GM19324 (cell line): ENCODE measurements around the gene LRMDA.

Experiments used
- ATAC-seq: cut with Tn5 transposase; IDR thresholded peaks from one replicate; pipeline ENCODE4 v1.9.1; 2021; ENCODE audit warnings: mild to moderate bottlenecking, moderate library complexity; ENCODE audit not compliant: unreplicated experiment, low FRiP score

The LRMDA gene

DNA sequence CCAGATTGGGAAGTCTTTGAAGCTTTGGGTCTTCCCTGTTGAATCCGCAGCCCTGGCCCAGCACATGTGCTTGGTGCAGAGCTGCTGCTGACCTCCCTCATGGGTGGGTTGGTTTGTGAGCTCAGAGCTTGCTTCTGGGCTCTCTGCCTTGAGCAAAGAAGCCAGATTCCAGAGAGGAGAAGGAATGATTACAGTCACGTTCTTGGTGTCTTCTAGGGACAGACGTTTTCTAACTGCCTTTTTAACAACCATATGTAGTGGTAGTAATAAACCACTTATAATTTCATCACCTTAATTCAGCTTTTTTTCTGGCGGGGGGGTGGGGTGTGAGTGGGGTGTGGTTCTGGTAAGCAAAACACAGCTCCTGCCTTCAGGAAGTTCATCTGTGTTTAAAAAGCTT lies 39.5 kb downstream of the LRMDA start:
- no peak for ATAC-seq

GRCh38 chr10:75472685-75473084 lies 41.3 kb downstream of the LRMDA start:
- no peak for ATAC-seq

- no peak for ATAC-seq
Observed at GRCh38 chr10:75474106-75474505, 42.7 kb downstream of the LRMDA start.

DNA sequence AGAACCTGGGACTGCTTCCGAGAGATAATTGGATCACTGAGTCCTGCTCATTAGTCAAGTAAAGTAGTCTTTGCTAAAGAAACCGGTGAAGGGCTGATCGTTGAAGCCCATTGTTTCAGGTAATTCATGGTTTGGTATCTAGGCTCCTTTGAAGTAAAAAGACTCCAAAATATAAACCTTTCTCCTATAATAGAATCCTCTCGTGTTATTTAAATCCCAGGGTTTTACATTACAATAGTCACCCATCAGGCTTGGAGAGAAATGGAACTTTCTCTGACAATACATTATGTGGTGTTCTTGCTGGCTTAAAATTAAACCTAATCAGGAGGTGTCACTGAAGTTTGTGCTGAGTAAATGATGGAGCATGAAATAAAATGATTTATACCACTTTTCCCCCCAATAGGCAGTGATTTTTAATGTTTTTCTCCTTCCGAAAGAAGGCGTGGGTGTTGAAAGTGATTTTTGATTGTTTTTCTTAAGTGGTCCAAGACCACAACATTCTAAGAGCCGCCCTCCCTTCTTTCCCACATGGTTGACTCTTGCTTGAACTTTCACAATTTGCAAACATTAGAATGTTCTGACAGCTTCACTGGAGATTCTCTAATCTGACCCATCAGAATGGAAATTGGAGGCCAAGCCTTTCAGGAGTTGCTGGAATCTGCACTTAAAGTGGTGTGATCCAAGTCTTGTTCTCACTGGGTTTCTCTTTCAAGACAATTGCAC lies 44.2 kb downstream of the LRMDA start:
- no peak for ATAC-seq

- ATAC-seq: no peak
Observed at GRCh38 chr10:75476569-75476968, 45.1 kb downstream of the LRMDA start.

DNA sequence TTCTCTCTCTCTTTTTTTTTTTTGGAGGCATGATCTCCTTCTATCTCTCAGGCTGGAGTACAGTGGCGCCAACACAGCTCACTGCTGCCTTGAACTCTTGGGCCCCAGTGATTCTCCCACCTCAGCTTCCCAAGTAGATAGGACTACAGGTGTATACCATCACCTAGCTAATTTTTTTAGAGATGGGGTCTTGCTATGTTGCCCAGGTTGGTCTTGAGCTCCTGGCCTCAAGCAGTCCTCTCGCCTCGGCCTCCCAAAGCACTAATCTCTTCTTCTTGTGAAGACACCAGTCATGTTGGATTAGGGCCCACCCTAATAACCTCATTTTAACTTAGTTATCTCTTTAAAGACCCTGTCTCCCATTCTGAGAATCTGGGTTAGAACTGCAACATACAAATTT lies 45.6 kb downstream of the LRMDA start:
- no peak for ATAC-seq

- no peak for ATAC-seq
Observed at GRCh38 chr10:75477680-75478079, 46.3 kb downstream of the LRMDA start.

DNA sequence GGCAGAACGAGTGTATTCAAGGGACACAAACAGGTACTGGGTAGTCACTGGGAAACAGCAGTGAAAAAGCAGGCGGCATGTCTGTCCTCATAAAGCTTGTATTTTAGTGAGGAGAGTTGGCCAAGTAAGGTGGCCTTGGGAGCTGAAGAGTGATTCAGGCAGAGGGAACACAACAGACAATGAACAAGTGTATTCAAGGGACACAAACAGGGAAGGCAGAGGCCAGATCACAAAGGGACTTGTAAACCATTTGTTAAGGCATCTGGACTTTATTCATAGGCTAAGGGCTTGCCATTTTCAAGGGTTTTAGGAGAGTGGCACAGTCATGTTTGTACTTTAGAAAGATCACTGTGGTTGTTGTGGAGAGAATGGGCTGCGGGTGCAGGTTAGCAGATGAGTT lies 49.0 kb downstream of the LRMDA start:
- ATAC-seq: no peak

DNA sequence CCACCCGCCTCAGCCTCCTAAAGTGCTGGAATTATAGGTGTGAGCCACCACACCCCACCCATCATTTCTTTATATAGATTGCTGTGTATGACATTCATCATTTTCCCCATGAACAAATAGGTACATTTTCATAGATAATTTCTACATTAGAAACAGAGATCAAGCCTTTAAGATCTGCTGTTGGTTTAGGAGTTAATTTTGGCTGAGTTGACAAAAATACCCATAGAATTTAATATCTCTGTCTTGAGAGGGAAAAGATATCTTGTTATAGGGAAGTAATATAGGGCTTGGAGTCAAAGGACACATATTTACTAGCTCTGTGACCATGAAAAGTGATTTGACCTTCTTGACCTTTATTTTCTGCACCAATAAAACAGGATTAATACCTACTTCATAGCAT lies 51.8 kb downstream of the LRMDA start:
- no peak for ATAC-seq

DNA sequence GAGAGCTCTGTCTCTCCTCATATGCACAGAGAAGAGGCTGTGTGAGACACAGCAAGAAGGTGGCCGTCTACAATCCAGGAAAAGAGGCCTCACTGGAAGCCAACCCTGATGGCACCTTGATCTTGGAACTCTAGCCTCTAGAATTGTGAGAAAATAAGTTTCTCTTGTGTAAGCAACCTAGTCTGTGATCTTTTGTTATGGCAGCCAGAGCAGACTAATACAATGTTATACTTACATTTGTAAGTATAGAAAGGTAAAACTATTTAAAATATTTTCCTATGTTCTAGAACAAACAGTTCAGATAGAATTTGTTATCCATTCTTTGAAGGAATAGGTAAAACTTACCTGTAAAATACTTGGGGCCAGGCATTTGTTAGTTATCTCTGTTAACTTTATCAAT lies 53.3 kb downstream of the LRMDA start:
- no peak for ATAC-seq

GRCh38 chr10:75486591-75486990 lies 55.2 kb downstream of the LRMDA start:
- no peak for ATAC-seq

DNA sequence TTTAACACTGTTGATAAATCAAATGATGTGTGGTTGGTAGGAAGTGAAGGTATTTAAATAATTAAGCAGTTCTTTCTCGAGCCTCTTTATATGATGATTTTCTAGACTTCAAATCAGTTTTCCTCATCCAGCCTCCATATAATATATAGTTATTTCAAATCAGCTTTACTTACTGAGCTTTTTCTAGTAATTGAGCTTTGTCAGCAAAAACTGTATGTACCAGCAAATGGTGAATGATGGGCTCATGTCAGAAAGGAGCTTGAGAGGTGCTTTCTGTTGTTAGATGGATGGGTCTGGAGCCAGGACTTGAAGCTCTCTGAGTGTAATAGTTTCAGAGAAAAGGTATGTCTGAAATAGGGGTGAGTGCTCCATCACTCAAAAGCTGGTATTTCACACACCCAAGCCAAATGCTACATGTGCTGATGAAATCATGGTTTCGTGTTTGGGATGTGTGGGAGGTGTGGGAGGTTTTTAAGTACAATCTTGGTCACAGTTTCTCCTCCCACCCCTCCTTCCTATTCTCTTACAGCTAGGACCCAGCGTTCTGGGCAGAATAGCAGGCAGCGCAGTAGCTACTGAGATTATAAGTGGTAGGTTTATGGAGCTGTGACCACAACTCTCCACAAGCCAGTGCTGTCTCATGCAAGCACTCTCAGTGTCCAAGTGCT lies 55.8 kb downstream of the LRMDA start:
- ATAC-seq: no peak

GRCh38 chr10:75487755-75488125 lies 56.3 kb downstream of the LRMDA start:
- no peak for ATAC-seq

GRCh38 chr10:75492173-75492925 lies 60.9 kb downstream of the LRMDA start:
- ATAC-seq: no peak

GRCh38 chr10:75493464-75493863 lies 62.0 kb downstream of the LRMDA start:
- ATAC-seq: no peak

GRCh38 chr10:75495434-75496190 lies 64.2 kb downstream of the LRMDA start:
- no peak for ATAC-seq

DNA sequence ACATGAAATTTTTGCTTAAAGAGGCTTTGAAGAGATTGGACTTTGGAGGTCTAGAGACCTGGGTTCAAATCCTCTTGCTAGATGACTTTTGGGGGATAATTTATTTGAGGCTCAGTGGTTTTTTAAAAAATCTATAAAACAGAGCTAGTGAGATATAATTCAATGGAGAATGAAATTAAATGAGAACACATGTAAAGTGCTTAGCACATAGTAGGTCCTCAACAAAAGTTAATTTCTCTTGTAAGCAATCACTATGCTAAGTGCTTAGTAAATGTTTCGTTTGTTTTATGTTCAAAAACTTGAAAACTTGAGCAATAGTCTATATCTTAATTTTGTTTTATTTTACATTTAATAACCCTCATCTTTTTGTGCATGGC lies 64.8 kb downstream of the LRMDA start:
- ATAC-seq: no peak

GRCh38 chr10:75497997-75498883 lies 66.8 kb downstream of the LRMDA start:
- no peak for ATAC-seq

DNA sequence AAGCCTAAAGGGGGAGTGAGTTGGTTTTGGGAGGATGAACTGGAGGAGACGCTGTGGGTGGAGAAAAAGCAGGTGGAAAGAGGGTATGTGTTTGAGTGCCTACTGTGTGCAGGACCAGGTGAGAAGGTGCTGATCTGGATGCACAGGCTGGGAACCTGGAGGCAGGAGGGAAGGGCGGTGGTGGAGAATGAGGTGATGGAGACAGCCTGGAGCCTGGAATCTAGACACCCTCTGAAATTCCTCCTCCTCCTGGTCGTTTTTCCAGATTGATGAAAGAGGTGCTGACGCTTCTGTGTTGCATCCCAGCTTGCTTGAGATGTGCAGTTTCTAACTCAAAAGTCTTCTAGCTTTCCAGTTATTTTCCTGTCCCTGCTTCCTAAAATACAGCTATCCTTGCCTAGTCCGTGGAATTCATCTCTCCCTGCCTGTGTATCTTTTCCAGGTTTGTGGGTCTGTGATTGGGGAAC lies 67.5 kb downstream of the LRMDA start:
- no peak for ATAC-seq
